Lung (tissue), 12 donors: ENCODE measurements around the gene PET100. TPM values are rescaled to one million over a fixed set of nuclear protein-coding genes. Genes with fewer than 3 reads are reported as not detected.

Experiments used
- ATAC-seq: fragments of 200-7000 bp; cut with Tn5 transposase; one replicate; pipeline ENCODE4 v1.9.1; 2020; ENCODE audit warnings: moderate number of reproducible peaks; ENCODE audit not compliant: insufficient read depth, low FRiP score
- DNase-seq, 3 donors: peaks; one replicate each; pipeline ENCODE4 v3.0.0-alpha.2; 2013 to 2017
- H3K27ac ChIP-seq, 2 donors: one replicate each; pipeline ENCODE4 v1.5.1; 2013; ENCODE audit warnings: mild to moderate bottlenecking in 2 of 2, moderate library complexity in 2 of 2, control low read depth in 1 of 2, inconsistent platforms in 1 of 2, low read depth in 1 of 2, low read length in 1 of 2
- H3K27me3 ChIP-seq, 3 donors: one replicate each; pipeline ENCODE4 v1.5.1; 2013; ENCODE audit warnings: low read length in 2 of 3; ENCODE audit not compliant: control insufficient read depth in 3 of 3, insufficient read depth in 3 of 3
- H3K36me3 ChIP-seq, 4 donors: one replicate each; pipeline ENCODE4 v1.5.1; 2013; ENCODE audit warnings: low read length in 4 of 4, mild to moderate bottlenecking in 1 of 4, moderate library complexity in 1 of 4; ENCODE audit not compliant: control insufficient read depth in 4 of 4, insufficient read depth in 4 of 4
- H3K4me1 ChIP-seq, 5 donors: one replicate each; pipeline ENCODE4 v1.5.1; 2013; ENCODE audit warnings: low read length in 5 of 5, mild to moderate bottlenecking in 2 of 5, moderate library complexity in 1 of 5; ENCODE audit not compliant: control insufficient read depth in 5 of 5, insufficient read depth in 5 of 5
- H3K4me3 ChIP-seq: one replicate; pipeline ENCODE4 v1.5.1; 2013; ENCODE audit warnings: mild to moderate bottlenecking, control low read depth, moderate library complexity
- H3K9ac ChIP-seq, 2 donors: one replicate each; pipeline ENCODE4 v1.5.1; 2013; ENCODE audit warnings: low read length in 2 of 2, control low read depth in 1 of 2; ENCODE audit not compliant: insufficient read depth in 1 of 2
- H3K9me3 ChIP-seq, 4 donors: one replicate each; pipeline ENCODE4 v1.5.1; 2013; ENCODE audit warnings: low read length in 3 of 4, mild to moderate bottlenecking in 1 of 4, moderate library complexity in 1 of 4; ENCODE audit not compliant: control insufficient read depth in 4 of 4, insufficient read depth in 3 of 4
- WGBS, 2 donors: extraction: QIAGEN DNeasy Blood & Tissue Kit; methylation state at CpG; one replicate each; pipeline ENCODE4 v1.1.7; 2013; 5-methylcytosine and 5-hydroxymethylcytosine counted together
- polyA plus RNA-seq, 2 donors: library from polyadenylated mRNA; stranded (reverse); fragments of 200-250 nt; gene quantifications; one replicate each; pipeline ENCODE4 v1.2.1, GENCODE V29; 2013
- total RNA-seq, 2 donors: library from RNA; depleted of rRNA in 1 of 2; stranded (reverse); fragments of >200 nt in 1 of 2; gene quantifications; one replicate each; pipeline ENCODE4 v1.2.1, GENCODE V29; 2014 to 2021
- TF ChIP-seq, protein P1 (sequence below): IDR thresholded peaks from 2 replicates; pipeline ENCODE4 v1.5.1; 2012; ENCODE audit warnings: mild to moderate bottlenecking; ENCODE audit errors: control extremely low read depth, extremely low read depth
- donor health status: control.
- donor health status: control.
- donor health status: Bipolar disorder and iron deficiency.
- donor health status: healthy.
- donor health status: DM: yes; HTN: yes; CAD: no.

The PET100 gene
- total and polyA plus RNA-seq, 4 donors, result 26.9 to 383 (median 88.1) TPM

DNA sequence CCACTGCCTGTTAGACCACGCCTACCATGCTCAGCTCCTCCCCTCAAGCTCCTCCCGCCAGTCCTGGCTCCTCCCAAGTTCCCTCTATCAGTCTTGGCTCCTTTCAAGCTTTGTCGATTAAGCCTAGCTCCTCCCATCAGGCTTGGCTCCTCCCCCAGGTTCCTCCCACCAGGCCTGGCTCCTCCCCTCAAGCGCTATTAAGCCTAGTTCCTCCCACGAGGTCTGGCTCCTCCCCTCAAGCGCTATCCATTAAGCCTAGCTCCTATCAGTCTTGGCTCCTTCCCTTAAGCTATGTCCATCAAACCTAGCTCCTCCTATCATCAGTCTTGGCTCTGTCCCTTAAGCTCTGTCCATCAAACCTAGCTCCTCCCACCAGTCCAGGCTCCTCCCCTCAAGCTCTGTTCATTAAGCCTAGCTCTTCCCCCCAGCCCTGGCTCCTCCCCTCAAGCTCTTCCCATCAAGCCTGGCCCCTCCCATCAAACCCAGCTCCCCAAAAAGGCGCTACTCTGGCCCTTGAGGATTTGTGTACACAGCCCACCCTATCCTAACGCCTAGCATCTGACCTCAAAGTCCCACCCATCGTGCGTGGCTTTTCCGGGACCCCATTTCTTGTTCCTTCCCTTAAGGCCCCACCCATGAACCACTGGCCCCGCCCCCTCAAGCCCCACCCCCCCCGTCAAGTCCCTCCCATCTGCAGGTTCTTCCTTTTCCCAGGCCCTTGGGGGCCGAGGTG lies 23.9 kb upstream of the PET100 start:
- TF ChIP-seq, protein P1, sequence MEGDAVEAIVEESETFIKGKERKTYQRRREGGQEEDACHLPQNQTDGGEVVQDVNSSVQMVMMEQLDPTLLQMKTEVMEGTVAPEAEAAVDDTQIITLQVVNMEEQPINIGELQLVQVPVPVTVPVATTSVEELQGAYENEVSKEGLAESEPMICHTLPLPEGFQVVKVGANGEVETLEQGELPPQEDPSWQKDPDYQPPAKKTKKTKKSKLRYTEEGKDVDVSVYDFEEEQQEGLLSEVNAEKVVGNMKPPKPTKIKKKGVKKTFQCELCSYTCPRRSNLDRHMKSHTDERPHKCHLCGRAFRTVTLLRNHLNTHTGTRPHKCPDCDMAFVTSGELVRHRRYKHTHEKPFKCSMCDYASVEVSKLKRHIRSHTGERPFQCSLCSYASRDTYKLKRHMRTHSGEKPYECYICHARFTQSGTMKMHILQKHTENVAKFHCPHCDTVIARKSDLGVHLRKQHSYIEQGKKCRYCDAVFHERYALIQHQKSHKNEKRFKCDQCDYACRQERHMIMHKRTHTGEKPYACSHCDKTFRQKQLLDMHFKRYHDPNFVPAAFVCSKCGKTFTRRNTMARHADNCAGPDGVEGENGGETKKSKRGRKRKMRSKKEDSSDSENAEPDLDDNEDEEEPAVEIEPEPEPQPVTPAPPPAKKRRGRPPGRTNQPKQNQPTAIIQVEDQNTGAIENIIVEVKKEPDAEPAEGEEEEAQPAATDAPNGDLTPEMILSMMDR, result no peak
- WGBS, 2 donors, result 74 to 75% methylated on average over 14 of the region's 14 CpGs
- no peaks in the 10 kb centered on the region for H3K36me3 ChIP-seq
- H3K9ac ChIP-seq, result no peak overlapping the region
- H3K9me3 ChIP-seq, result peaks cover 0 to 2% (median 0%) of the 10 kb centered on the region in 4 donors
- DNase-seq, result no peak
- ATAC-seq, result no peak
- H3K27ac ChIP-seq, result no peak overlapping the region
- H3K27me3 ChIP-seq, result peaks cover 0 to 4% (median 0%) of the 10 kb centered on the region in 3 donors
- H3K4me3 ChIP-seq, result no peak overlapping the region
- peaks cover 0 to 6% (median 0%) of the 10 kb centered on the region in 5 donors for H3K4me1 ChIP-seq

DNA sequence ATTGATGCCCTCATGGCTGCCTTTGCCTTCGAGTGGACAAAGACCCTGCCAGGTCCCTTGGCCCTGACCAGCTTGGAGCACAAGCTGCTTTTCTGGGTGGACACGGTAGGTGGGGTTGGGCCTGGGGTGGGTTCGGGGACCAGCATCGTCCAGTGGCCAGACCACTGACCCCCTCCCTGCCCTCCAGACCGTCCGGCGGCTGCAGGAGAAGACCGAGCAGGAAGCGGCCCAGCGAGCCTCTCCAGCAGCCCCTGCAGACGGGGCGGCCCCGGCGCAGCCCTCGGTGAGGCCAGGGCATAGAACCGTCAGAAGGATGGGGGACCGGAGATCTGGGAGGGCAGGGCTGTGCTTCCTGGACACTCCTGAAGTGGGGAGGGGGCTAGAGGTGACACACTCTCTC lies 23.3 kb upstream of the PET100 start:
- Histone ChIP-seq H3K27ac (no peak overlapping the region), H3K4me3 (no peak overlapping the region), H3K27me3 (peaks cover 0 to 4% (median 0%) of the 10 kb centered on the region in 3 donors), H3K9me3 (peaks cover 0 to 2% (median 0%) of the 10 kb centered on the region in 4 donors), H3K9ac (no peak overlapping the region), H3K4me1 (peaks cover 0 to 6% (median 0%) of the 10 kb centered on the region in 5 donors), H3K36me3 (no peaks in the 10 kb centered on the region)
- no peak for DNase-seq
- TF ChIP-seq, protein P1, result no peak
- WGBS, 2 donors, result 86 to 89% methylated on average over 17 of the region's 17 CpGs
- no peak for ATAC-seq

DNA sequence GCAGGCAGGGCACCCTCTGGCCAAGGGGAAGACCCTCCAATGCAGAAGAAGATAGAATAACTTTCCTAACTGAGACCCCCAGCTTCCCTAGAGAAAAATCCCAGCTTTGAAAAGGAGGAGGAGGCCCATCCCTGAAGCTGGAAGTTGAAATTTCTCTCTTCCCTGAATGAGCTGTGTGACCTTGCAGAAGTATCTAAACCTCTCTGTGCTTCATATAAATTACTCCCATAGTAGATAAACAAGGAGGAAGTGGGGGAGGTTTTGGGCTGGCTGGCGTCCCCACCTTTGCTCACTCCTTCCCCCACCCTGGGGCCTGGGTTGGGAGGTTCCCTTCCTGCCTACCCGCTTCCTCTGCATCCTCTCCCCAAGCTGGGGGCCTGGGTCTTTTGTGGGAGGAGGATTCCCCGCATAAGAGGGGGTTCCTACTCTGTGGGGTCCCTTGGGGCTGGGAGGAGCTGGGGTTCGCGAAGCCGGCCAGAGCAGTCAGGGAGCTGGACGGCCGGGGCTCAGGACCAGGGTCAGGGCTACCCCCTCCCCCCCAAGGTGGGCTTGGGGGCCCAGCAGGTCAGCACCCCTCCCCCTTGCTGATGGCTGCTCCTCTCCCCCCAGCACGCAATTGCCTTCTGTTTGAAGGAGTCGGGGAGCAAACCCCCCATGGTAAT lies 22.2 kb upstream of the PET100 start:
- Histone ChIP-seq H3K36me3 (peaks cover 0 to 7% (median 0%) of the 10 kb centered on the region in 4 donors), H3K4me3 (no peak overlapping the region), H3K4me1 (peaks cover 0 to 6% (median 0%) of the 10 kb centered on the region in 5 donors), H3K27me3 (peaks cover 0 to 4% (median 0%) of the 10 kb centered on the region in 3 donors), H3K27ac (no peak overlapping the region), H3K9ac (no peak overlapping the region), H3K9me3 (peaks cover 0 to 2% (median 0%) of the 10 kb centered on the region in 4 donors)
- 67 to 79% methylated on average over 10 of the region's 10 CpGs for WGBS, 2 donors
- TF ChIP-seq, protein P1, result no peak
- DNase-seq, result no peak
- ATAC-seq, result no peak
